ENCODE measurements around the gene GNG3.
"Not testable (repeated sequence)": the region's sequence is repeated elsewhere in the genome, so short reads cannot be mapped to it uniquely, and the experiment has no call there.

GNG3 gene

GRCh38 chr11:62707277-62707861 is at the start of gene GNG3, which contains the start of gene BSCL2:
TSS of gene GNG3 (plus strand) at chr11:62707676. CDS start at chr11:62708296, 620 bp downstream.
TSS of gene BSCL2 (minus strand) at chr11:62707424. CDS start at chr11:62707195, 229 bp downstream.
- no peak for DNase-seq

DNA sequence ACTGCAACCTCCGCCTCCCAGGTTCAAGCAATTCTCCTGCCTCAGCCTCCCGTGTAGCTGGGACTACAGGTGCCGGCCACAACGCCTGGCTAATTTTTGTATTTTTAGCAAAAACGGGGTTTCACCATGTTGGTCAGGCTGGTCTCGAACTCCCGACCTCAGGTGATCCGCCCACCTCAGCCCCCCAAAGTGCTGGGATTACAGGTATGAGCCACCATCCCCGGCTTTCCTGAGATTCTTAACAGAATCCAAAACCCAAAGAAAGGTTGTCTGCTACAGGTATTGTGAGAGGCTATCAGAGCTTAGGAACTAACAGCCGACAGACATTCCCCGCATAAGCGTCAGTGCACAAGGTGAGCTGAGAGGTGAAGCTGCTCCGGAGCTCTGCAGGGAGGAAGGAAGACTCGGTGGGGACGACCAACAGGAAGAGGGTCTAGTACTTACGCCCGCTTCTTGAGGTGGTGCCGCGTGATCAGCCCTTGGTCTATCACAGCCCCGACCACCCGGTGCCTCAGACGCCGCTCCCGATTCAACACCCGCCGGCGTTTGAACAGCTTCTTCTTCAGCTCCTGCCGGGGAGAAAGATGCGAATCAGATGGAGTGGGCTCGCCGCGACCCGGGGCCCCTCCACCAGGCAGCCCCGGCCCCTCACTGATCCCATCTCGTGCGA is 42.9 kb upstream of the GNG3 start:
- peak; percentile 57 for DNase-seq

GRCh38 chr11:62665075-62665598 is 42.3 kb upstream of the GNG3 start, which contains the start of the genes C11orf98 and CSKMT:
TSS of gene C11orf98 (minus strand) at chr11:62665210. CDS start at chr11:62665169, 41 bp downstream.
TSS of gene CSKMT (plus strand) at chr11:62665312. CDS start at chr11:62665880, 568 bp downstream.
- peak; percentile 91 for DNase-seq

DNA sequence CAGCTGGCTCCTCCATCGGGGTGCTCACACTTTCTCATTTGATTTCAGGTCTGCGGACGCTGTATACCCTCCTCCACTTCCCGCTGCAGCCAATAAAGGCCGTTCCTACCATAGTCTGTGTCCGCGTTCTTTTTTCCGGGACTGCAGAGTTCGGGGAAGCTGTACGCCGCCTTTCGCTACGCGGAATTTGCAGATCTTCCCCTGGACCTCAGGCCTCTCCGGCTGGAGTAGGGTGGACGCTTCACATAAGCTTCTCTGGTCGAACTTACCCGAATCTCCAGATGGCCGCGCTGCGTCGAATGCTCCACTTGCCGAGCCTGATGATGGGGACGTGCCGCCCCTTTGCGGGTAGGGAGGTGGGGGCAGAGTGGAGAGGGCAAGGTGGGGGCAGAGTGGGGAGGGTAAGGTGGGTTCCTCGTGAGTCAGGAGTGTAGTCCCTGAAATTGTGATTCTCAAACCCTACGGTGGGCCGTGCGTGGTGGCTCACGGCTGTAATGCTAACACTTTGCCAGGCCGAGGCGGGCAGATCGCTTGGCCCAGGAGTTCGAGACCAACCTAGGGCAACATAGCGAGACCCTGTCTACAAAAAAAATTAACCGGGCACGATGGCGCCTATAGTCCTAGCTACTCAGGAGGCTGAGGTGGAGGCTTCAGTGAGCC is 41.7 kb upstream of the GNG3 start:
- DNase-seq: peak; percentile 70

- no peak for DNase-seq
Measured at GRCh38 chr11:62666259-62666926, 41.1 kb upstream of the GNG3 start.

- no peak for DNase-seq
Measured at GRCh38 chr11:62667460-62667859, 40.0 kb upstream of the GNG3 start.

- no peak for DNase-seq
Measured at GRCh38 chr11:62669420-62670161, 37.9 kb upstream of the GNG3 start.

DNA sequence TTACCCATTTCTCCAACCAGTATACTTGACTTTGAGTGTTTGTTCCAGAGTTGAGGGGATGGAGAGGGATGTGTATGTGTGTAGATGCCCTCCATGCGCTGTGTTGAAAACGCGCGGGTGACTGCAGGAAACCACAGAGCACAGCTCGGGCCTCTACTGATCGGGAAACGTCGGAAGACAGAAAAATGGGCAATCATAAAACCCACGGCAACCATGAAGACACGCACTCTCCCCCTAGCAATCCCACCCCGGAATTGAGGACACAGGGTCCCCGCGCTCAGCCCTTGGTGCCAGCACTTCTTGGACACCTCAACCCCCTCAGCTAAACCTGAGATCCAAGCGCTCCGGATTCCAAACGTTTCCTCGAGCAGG is 36.3 kb upstream of the GNG3 start:
- DNase-seq: no peak

- DNase-seq: peak; percentile 85
Measured at GRCh38 chr11:62671608-62672389, 35.7 kb upstream of the GNG3 start, which contains the start of the genes LBHD1 and UQCC3. TSS of gene LBHD1 (minus strand) at chr11:62672267. CDS start at chr11:62670031, 2,236 bp downstream. TSS of gene UQCC3 (plus strand) at chr11:62671673. CDS start at chr11:62671746, 73 bp downstream.

DNA sequence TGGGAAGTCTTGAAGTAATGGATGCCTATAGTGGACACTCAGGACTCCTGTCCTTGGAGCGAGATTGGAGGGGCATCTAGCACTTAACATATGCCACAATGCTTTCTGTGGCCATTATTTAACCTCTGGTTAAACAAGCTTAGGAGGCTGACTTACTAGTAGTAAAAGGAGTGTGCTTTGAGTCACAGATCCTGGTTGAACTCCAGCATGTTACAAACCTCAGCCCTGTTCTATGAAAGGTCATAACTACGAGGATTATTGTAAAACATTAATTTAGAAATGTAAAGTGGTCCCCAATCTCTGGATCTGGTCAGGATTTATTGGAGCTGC is 34.3 kb upstream of the GNG3 start:
- DNase-seq: no peak

- DNase-seq: not testable (repeated sequence)
Measured at GRCh38 chr11:62675415-62675814, 32.1 kb upstream of the GNG3 start.

GRCh38 chr11:62676698-62677097 is 30.8 kb upstream of the GNG3 start:
- no peak for DNase-seq

DNA sequence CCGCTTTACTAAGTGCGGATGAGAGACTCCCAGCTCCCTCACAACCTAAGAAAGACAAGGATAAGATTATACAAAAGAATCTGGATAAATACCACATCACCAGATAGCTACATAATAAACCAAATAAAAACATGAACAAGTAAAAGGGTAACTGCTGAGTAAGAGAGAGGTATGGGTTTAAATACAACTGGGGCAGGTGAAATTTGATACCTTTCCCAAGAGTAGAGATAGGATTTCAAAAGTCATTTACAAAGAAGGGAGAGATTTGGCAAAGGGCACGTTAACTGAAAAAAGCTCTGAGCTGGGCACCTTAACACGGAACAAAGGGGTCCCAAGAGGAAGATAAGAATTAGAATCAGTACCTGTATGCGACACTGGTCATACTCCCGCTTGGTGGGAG is 30.3 kb upstream of the GNG3 start:
- no peak for DNase-seq

- no peak for DNase-seq
Measured at GRCh38 chr11:62677714-62678113, 29.8 kb upstream of the GNG3 start.

GRCh38 chr11:62678433-62678769 is 29.1 kb upstream of the GNG3 start:
- DNase-seq: no peak

- peak; percentile 88 for DNase-seq
Measured at GRCh38 chr11:62678770-62679696, 28.4 kb upstream of the GNG3 start, which contains the start of gene UBXN1. TSS of gene UBXN1 (minus strand) at chr11:62679073. CDS start at chr11:62678923, 150 bp downstream.

GRCh38 chr11:62680825-62681240 is 26.6 kb upstream of the GNG3 start:
- no peak for DNase-seq

DNA sequence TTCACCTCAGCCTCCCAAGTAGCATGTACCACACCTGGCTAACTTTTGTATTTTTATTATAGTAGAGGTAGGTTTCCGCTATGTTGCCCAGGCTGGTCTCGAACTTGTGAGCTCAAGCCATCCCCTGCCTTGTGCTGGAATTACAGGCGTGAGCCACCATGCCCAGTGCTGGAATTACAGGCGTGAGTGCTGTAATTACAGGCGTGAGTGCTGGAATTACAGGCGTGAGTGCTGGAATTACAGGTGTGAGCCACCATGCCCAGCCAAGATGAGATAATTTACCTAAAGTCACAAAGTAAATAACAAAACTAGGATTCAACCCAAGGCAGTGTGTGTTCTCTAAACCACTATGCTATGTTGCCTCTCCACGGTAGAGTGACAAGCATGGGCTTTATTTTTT is 25.0 kb upstream of the GNG3 start:
- DNase-seq: no peak

DNA sequence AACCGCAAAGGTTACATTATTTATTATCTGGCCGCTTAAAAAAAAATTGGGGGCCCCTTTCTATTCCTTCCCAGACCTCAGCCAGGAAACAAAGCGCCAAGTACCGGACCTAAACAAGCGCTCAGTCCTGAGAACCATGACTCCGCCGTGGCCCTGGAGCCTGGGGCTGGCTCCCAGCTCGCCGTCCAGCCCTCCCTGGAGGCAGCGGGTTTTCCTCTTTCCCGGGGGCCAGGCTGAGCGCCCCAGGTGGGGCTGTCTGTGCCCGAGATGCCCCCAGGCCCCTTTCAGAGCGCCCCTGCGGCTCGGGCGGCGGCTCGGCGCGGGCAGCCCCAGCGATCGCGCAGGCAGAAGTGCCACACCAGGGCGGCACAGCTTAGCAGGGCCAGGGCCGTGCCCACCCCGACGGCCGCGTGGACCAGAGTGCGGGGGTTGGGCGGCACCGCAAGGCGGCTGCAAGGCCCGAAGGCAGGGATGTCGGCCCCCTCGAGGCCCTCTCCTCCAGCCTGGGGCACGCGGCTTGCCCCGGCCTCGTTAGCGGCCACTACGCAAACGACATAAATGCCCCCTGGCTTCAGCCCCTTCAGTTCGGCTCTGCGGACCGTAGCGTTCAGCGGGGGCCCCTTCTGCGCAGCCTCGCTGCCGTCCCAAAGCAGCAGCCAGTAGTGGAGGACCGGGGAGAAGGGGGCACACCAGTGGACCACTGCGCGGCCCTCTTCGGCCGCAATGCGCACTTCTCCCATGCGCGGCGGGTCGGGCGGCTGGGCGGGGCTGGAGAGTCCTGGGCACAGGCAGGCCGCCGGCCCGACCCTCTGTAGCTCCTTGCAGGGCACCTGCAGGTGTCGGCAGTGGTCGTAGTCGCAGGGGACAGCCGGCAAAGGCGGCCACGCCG is 19.7 kb upstream of the GNG3 start:
- no peak for DNase-seq
